Activated naive CD4-positive, alpha-beta T cell treated with anti-CD3 and anti-CD28 coated beads for 36 hours (primary cell): ENCODE results near the gene COQ8A. TPM values are rescaled to one million over a fixed set of nuclear protein-coding genes. Genes with fewer than 3 reads are reported as not detected.

Source experiments
- CTCF ChIA-PET: fragments of 350-600 bp; sonication (Branson Sonifier 250); formaldehyde crosslinking; loops from one replicate; lab custom pipeline; 2021; ENCODE audit warnings: antibody characterized with exemption; lab: Charles Lee
- DNase-seq: peaks from one replicate; pipeline ENCODE4 v3.0.0-alpha.2; 2020
- H3K27ac Mint-ChIP-seq: one replicate; pipeline ENCODE4 v1.8.0; 2021; ENCODE audit warnings: mild to moderate bottlenecking, mixed read lengths
- H3K27me3 Mint-ChIP-seq: one replicate; pipeline ENCODE4 v1.8.0; 2021; ENCODE audit warnings: low read depth, mixed read lengths
- H3K36me3 Mint-ChIP-seq: one replicate; pipeline ENCODE4 v1.8.0; 2021; ENCODE audit warnings: low read depth, mixed read lengths
- H3K4me1 Mint-ChIP-seq: one replicate; pipeline ENCODE4 v1.8.0; 2021; ENCODE audit warnings: low read depth, mixed read lengths
- H3K4me3 Mint-ChIP-seq: one replicate; pipeline ENCODE4 v1.8.0; 2021; ENCODE audit warnings: mild to moderate bottlenecking, moderate library complexity, mixed read lengths
- H3K9me3 Mint-ChIP-seq: one replicate; pipeline ENCODE4 v1.8.0; 2021; ENCODE audit warnings: mixed read lengths
- intact Hi-C: fragments of 100-400 bp; cut with micrococcal nuclease; formaldehyde crosslinking; loops from one replicate; pipeline ENCODE4 v1.15.1; 2023
- total RNA-seq, 2 experiments: library from RNA; stranded (reverse); gene quantifications; one replicate each; pipeline ENCODE4 v1.2.3, GENCODE V29; 2021

The COQ8A gene
- total RNA-seq, 2 experiments from 2014 or later = 24.8 to 26.5 TPM

- CTCF ChIA-PET = no interaction called here
- Mint-ChIP-seq H3K27ac (no peak overlapping the region), H3K4me3 (no peak overlapping the region), H3K36me3 (peaks cover 2% of the 10 kb centered on the region), H3K4me1 (no peaks in the 10 kb centered on the region), H3K27me3 (no peaks in the 10 kb centered on the region), H3K9me3 (no peaks in the 10 kb centered on the region)
- intact Hi-C loops = no loop called here
- DNase-seq = peak; percentile 1
Measured at GRCh38 chr1:226978432-226979114, 38.5 kb downstream of the COQ8A start.

- H3K4me1 Mint-ChIP-seq = no peaks in the 10 kb centered on the region
- intact Hi-C loops = no loop called here
- H3K27me3 Mint-ChIP-seq = no peaks in the 10 kb centered on the region
- H3K4me3 Mint-ChIP-seq = no peak overlapping the region
- no peak overlapping the region for H3K27ac Mint-ChIP-seq
- peak; percentile 1 for DNase-seq
- no peaks in the 10 kb centered on the region for H3K9me3 Mint-ChIP-seq
- peaks cover 4% of the 10 kb centered on the region for H3K36me3 Mint-ChIP-seq
- CTCF ChIA-PET = no interaction called here
Measured at GRCh38 chr1:226979115-226979516, 39.0 kb downstream of the COQ8A start.

DNA sequence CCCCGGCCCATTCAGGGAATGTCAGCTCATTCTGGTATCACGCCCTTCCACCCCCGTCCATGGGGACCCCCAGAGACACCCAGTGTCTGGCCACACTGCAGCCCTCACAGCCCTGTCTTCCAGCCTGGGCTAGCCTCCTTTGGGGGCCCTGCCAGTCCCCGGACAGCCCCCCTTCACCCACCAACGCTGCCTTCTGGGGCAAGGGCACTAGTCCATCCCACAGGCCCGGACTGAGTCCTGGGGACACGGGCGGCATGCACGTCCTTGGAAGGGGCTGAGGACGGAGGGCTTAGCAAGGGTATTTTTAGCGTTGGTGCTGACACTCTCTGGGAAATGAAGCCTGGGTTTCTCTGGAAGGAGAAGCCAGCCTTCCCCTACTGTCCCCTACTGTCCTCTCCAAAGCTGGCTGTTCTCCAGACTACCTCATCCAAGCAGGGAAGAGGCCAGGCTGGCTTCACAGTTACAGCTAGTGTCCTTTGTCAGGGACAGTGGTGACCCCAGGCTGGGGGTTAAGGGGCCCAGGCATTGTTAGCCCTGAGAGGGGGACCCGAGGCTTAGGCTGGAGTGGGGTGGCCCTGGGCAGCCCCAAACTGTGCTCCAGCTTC lies 39.5 kb downstream of the COQ8A start:
- no peaks in the 10 kb centered on the region for H3K9me3 Mint-ChIP-seq
- intact Hi-C loops = no loop called here
- H3K27ac Mint-ChIP-seq = no peak overlapping the region
- H3K27me3 Mint-ChIP-seq = no peaks in the 10 kb centered on the region
- no peaks in the 10 kb centered on the region for H3K4me1 Mint-ChIP-seq
- H3K4me3 Mint-ChIP-seq = no peak overlapping the region
- peaks cover 4% of the 10 kb centered on the region for H3K36me3 Mint-ChIP-seq
- DNase-seq = no peak
- CTCF ChIA-PET = no interaction called here

- no peak for DNase-seq
- H3K27ac Mint-ChIP-seq = no peak overlapping the region
- peaks cover 3% of the 10 kb centered on the region for H3K36me3 Mint-ChIP-seq
- H3K27me3 Mint-ChIP-seq = no peaks in the 10 kb centered on the region
- CTCF ChIA-PET = no interaction called here
- H3K4me1 Mint-ChIP-seq = no peaks in the 10 kb centered on the region
- intact Hi-C loops = no loop called here
- no peaks in the 10 kb centered on the region for H3K9me3 Mint-ChIP-seq
- no peak overlapping the region for H3K4me3 Mint-ChIP-seq
Measured at GRCh38 chr1:226980122-226980560, 40.0 kb downstream of the COQ8A start.

GRCh38 chr1:226980565-226981385 lies 40.7 kb downstream of the COQ8A start:
- Mint-ChIP-seq H3K27me3 (no peaks in the 10 kb centered on the region), H3K4me1 (no peaks in the 10 kb centered on the region), H3K9me3 (no peaks in the 10 kb centered on the region), H3K4me3 (no peak overlapping the region), H3K36me3 (peaks cover 4% of the 10 kb centered on the region), H3K27ac (no peak overlapping the region)
- intact Hi-C loops = no loop called here
- no peak for DNase-seq
- CTCF ChIA-PET = no interaction called here

DNA sequence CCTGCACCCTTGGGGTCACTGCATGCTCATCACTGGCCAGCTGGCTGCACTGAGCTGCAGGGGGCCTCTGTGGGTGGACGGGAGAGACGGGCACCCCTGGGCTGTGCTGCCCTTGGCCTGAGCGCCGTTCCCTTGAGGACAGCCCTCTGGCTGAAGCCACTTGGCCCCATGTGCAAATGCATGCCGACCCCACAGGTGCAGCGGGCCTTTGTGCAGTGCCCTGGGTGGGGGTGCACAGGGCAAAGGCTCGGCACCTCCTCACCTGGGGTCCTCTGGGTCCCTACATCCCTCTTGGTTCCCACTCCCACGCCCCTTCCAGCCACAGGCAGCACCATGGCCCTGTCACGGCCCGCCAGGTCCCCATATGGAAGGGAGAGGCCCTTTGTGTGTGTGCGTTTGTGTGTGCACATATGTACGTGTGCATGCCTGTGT lies 41.3 kb downstream of the COQ8A start:
- H3K27me3 Mint-ChIP-seq = no peaks in the 10 kb centered on the region
- no peak overlapping the region for H3K4me3 Mint-ChIP-seq
- CTCF ChIA-PET = no interaction called here
- no peaks in the 10 kb centered on the region for H3K9me3 Mint-ChIP-seq
- H3K4me1 Mint-ChIP-seq = no peaks in the 10 kb centered on the region
- no peak for DNase-seq
- intact Hi-C loops = no loop called here
- H3K27ac Mint-ChIP-seq = no peak overlapping the region
- peaks cover 6% of the 10 kb centered on the region for H3K36me3 Mint-ChIP-seq

DNA sequence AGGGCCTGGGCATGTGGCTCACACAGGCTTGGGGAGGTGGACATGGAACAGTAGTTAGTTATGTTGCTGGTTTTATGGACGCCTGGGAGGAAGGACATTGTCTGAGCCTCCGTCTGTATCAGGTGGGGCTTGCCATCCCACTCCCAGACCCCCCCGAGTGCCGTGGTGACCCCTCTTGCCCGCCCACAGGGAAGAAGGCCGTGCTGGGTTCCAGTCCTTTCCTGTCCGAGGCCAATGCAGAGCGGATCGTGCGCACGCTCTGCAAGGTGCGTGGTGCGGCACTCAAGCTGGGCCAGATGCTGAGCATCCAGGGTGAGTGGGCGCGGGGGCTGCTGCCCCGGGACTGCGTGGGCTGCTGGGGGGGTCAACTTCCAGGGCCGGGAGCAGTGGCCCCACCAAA lies 41.7 kb downstream of the COQ8A start:
- DNase-seq = no peak
- Mint-ChIP-seq H3K4me1 (no peaks in the 10 kb centered on the region), H3K9me3 (no peaks in the 10 kb centered on the region), H3K27me3 (no peaks in the 10 kb centered on the region), H3K36me3 (peaks cover 6% of the 10 kb centered on the region), H3K4me3 (no peak overlapping the region), H3K27ac (no peak overlapping the region)
- intact Hi-C loops = no loop called here
- CTCF ChIA-PET = no interaction called here

DNA sequence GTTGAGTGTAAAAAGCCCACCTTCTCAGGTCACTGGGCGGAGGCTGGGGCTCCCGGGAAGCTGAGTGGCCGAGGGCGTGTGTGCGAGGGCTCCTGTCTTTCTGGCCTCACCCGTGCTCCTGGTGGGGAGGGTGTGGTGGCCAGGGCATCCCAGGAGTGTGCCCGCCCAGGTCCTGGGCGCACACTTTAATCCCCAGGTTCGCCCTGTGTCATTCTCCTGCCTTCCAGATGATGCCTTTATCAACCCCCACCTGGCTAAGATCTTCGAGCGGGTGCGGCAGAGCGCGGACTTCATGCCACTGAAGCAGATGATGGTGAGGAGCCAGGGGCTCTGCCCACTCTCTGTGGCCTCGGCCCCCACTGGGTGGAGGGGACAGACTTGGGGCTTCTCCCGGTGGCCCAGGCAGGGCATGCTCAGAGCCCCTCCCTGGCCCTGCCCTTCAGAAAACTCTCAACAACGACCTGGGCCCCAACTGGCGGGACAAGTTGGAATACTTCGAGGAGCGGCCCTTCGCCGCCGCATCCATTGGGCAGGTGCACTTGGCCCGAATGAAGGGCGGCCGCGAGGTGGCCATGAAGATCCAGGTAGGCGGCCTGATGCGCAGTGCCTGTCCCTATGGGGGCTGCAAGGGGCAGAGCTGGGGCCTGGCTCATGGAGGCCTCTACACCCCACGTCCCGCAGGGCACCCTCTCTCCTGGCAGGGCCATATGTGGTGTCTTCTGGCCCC lies 42.5 kb downstream of the COQ8A start:
- CTCF ChIA-PET = no interaction called here
- Mint-ChIP-seq H3K27ac (no peak overlapping the region), H3K4me3 (no peak overlapping the region), H3K27me3 (no peaks in the 10 kb centered on the region), H3K4me1 (no peaks in the 10 kb centered on the region), H3K36me3 (peaks cover 6% of the 10 kb centered on the region), H3K9me3 (no peaks in the 10 kb centered on the region)
- intact Hi-C loops = no loop called here
- DNase-seq = no peak

GRCh38 chr1:226983247-226983991 lies 43.3 kb downstream of the COQ8A start:
- Mint-ChIP-seq H3K27me3 (no peaks in the 10 kb centered on the region), H3K4me3 (no peak overlapping the region), H3K36me3 (peaks cover 6% of the 10 kb centered on the region), H3K27ac (no peak overlapping the region), H3K4me1 (no peaks in the 10 kb centered on the region), H3K9me3 (no peaks in the 10 kb centered on the region)
- CTCF ChIA-PET = no interaction called here
- no peak for DNase-seq
- intact Hi-C loops = no loop called here

- Mint-ChIP-seq H3K9me3 (no peaks in the 10 kb centered on the region), H3K4me3 (no peak overlapping the region), H3K27ac (no peak overlapping the region), H3K4me1 (peaks cover 2% of the 10 kb centered on the region), H3K36me3 (peaks cover 6% of the 10 kb centered on the region), H3K27me3 (no peaks in the 10 kb centered on the region)
- CTCF ChIA-PET = no interaction called here
- intact Hi-C loops = loop anchor here (1.0 kb wide), 1 partner anchor 12 kb away; no protein-coding TSS in a partner anchor
- no peak for DNase-seq
Measured at GRCh38 chr1:226983992-226984364, 43.9 kb downstream of the COQ8A start.

- Mint-ChIP-seq H3K4me1 (peaks cover 8% of the 10 kb centered on the region), H3K9me3 (no peaks in the 10 kb centered on the region), H3K4me3 (no peak overlapping the region), H3K27me3 (no peaks in the 10 kb centered on the region), H3K36me3 (peaks cover 6% of the 10 kb centered on the region), H3K27ac (no peak overlapping the region)
- CTCF ChIA-PET = no interaction called here
- intact Hi-C loops = loop anchor here (1.0 kb wide), 1 partner anchor 12 kb away; no protein-coding TSS in a partner anchor
- DNase-seq = no peak
Measured at GRCh38 chr1:226984521-226985238, 44.6 kb downstream of the COQ8A start.
